ENCODE results near the gene SEL1L.
"Not testable (repeated sequence)": the region's sequence is repeated elsewhere in the genome, so short reads cannot be mapped to it uniquely, and the experiment has no call there.

The SEL1L gene

DNA sequence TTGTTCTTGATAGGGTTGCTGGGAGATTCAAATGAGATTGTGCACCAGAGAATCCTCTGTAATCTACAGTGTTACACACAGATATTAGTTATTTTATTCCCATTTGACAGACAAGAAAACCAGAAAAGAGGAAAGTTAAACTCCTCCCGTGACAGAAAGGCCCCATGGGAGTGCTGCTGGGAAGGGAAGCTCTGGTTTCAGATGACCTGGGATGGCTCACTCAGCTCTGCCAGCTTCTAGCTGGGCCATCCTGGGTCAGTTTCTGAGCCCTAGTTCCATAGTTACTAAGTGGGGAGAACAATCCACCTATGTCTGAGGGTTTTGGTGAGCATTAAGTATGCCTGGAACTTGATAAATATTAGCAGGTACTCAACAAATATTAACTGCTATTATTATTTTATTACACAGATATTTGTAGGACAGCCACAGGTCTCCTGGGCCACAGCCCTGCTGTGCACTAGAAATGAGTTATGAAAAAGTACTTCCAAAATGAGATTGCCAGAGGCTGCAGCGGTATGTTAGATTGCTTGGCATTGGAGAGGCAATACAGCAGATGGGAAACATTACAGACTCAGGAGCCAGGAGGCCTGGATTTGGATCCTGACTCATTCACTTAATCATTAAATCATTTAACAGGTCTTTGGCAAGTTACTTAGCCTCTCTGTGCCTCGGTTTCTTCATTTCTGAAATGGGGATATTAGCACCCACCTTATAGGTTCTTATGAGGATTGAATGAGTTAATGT lies 86.5 kb downstream of the SEL1L start:
- DNase-seq (ENCODE audit: low read depth in 2 of 2), result no peak

DNA sequence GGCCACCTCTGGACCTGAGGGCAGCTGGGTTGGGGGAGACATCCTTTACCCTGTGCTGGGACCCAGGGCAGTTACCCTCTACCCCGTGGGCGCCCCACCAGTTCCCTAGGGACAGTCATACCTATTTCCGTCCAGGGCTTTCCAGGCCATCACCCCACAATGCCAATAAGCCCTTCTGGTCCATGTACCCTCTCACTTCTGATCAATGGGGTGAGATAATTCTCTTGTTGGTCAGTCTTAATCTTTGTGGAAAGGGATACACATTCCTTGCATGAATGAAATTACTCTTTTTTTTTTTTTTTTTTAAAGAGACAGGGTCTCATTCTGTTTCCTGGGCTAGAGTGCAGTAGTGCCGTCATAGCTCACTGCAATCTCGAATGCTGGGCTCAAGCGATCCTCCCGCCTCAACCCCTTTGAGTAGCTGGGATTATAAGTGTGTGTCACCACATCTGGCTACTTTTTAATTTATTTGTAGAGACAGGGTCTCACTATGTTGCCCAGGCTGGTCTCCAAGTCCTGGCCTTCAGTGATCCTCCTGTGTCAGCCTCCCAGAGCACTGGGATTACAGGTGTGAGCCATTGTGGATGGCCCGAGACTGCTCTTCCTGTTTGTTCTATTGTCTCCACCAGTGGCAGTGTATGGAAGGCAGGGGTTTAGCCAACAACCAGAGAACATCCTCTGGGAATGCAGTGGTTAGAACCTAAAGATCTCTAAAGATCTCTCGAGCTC lies 87.2 kb downstream of the SEL1L start:
- no peak for DNase-seq (ENCODE audit: low read depth in 2 of 2)

- DNase-seq (ENCODE audit: low read depth in 2 of 2), result no peak
Measured at GRCh38 chr14:81441626-81442134, 92.0 kb downstream of the SEL1L start.

DNA sequence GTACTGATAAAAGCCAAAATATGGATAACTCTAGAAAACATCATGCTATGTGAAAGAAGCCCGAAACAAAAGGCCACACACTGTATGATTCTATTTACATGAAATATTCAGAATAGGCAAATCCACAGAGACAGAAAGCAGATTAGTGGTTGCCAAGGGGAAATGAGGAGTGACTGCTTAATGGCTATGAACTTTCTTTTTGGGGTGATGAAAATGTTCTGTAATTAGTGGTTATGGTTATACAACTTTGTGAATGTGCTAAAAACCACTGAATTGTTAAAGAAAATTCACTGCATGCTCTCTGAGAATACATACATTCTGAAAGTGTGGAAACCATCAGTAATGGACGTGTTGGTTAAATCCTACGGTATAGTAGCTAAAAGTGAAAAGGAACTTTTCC lies 93.6 kb downstream of the SEL1L start:
- DNase-seq (ENCODE audit: low read depth in 2 of 2), result no peak

GRCh38 chr14:81437244-81437643 lies 96.4 kb downstream of the SEL1L start:
- DNase-seq (ENCODE audit: low read depth in 2 of 2), result no peak

DNA sequence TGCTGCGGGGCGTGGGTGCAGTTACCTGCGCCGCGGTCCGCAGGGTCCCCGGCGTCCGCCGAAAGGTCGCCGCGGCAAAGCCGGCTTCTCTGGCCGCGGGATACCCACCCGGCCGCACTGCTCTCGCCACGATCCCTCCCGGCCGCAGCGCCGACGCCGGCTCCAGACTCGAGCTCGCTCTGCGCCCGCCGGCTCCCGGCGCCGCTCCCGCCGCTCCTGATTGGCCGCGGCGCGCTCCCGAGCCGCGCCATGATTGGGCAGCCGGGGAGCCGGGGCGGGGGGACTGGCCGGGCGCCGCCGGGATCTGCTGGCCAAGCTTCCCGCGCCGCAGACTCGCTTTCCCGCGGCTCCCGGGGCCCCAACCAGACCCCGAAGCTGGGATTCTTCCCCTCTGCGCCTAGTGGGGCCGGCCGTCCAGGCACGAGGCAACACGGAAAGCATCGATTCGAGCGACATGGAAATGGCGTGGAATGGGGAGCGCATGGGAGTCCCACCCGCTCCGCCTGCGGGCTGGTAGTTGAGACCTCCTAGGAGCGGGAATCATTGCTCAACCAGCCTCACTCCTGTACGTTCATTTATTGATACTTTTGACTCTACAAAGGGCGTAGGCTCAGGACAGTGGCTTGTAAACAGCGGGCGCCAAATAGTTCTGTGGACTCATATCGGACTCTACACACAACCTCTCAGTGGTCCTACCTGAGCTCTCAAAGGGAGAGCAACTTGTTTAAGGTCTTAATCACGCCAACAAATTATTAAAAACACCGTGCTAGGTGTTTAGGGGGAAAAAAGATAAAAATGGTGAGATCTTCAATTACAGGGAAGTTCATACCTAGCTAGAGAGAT lies 97.1 kb downstream of the SEL1L start:
- DNase-seq (ENCODE audit: low read depth in 2 of 2), result no peak

- no peak for DNase-seq (ENCODE audit: low read depth in 2 of 2)
Measured at GRCh38 chr14:81435391-81436295, 98.0 kb downstream of the SEL1L start.

DNA sequence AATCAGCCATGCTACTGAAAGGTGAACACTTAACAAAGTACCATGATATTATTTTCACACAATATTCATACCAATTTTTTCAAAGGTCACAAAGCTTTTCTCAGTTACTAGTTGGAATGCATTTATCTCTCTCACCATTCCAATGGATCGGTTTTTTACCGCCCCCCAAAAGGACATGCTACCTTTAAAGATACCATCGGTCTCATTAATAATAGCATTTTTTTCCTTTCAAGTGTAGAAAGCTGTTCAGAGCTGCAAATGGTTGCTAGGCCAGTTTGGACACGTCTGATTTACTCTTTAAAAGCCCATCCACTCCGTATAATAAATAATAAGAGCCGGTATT lies 98.6 kb downstream of the SEL1L start:
- no peak for DNase-seq (ENCODE audit: low read depth in 2 of 2)

- DNase-seq (ENCODE audit: low read depth in 2 of 2), result no peak
Measured at GRCh38 chr14:81434230-81434629, 99.4 kb downstream of the SEL1L start.

DNA sequence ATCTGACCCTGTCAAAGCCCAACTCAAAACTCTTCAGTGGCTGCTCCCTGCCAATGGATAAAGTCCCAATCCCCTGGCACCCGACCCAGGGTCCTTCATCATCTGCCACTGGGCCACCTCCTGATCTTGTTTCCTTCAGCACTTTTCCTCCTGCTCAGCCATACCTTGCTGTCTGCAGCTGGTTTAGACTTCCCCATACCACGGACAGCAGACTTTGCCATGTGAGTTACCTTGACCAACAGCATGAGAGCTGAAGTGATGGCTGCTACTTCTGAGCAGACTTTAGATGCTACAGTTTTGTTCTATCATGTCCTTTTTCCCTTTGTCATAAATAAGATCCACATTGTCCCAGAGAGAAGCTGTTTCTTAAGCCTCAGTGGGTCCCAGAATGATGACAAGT lies 100.3 kb downstream of the SEL1L start:
- no peak for DNase-seq (ENCODE audit: low read depth in 2 of 2)

- DNase-seq (ENCODE audit: low read depth in 2 of 2), result no peak
Measured at GRCh38 chr14:81432219-81432661, 101.4 kb downstream of the SEL1L start.

DNA sequence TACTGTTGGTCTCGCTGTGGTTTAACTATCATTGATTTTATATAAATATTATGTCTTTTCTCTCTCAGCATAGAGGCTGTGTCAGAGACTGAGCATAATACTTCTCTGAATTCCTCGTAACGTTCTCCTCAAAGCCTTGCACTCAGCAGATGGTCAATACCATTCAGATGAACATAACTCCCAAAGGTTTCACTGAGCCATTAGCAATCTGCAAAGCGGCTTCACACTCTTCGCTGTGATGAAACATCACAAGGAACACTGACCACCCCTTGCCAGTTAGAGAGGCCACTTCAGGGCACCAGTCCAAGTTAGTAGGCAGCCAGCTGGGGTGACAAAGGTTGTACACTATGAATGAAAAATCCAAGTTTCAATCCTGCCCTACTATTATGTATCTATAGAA lies 103.4 kb downstream of the SEL1L start:
- DNase-seq (ENCODE audit: low read depth in 2 of 2), result no peak

DNA sequence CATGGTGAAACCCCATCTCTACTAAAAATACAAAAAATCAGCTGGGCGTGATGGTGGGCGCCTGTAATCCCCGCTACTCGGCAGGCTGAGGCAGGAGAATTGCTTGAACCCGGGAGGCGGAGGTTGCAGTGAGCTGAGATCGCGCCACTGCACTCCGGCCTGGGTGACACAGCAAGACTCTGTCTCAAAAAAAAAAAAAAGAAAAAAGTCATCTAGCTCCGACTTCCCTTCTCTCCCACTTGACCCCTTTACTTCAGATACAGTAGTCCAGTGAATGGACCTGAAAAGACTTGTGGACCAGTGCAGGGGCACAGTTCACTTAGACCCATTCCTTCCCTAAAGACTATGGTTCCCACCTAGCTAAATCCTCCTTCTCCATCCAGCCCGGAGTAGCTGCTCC lies 103.9 kb downstream of the SEL1L start:
- not testable (repeated sequence) for DNase-seq (ENCODE audit: low read depth in 2 of 2)

DNA sequence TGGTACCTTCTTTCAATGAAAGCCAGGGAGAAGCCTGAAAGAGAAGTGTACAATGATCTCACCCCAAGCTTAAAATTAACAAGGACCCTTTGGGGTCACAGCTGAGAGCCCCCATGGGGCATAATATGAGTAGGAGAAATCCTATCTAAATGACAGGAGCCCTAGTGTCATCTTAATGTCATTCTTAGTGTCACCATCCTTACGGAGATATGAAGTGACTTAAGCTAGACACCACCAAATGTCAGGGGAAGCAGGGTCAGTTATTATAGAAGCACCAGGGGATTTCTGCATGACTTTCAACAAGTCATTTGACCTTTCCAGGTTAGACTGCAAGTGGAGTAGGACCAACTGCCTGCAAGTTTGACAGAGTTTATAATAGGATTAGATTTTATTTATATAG lies 104.6 kb downstream of the SEL1L start:
- no peak for DNase-seq (ENCODE audit: low read depth in 2 of 2)

GRCh38 chr14:81427348-81428058 lies 106.2 kb downstream of the SEL1L start:
- DNase-seq (ENCODE audit: low read depth in 2 of 2), result no peak

DNA sequence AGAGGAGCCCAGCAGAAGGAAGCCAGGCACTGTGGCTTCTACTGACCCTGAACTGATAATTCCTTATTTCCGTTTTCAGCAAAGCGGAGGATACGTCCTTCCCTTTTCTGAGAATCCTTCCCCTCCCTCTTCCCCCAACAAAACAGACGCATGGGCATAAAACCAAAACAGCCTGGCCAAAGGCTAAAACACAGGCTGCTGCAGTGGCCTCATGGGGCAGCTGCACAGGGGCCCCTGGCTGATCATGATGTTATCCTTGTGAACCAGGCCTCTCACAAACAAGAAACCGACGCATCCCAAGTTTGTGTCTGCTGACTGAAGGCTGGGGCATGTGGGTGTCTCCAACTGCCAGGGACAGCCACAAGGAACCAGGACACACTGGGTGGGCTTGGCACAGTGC lies 110.1 kb downstream of the SEL1L start:
- no peak for DNase-seq (ENCODE audit: low read depth in 2 of 2)

Measured in stimulated activated CD8-positive, alpha-beta memory T cell treated with anti-CD3 and anti-CD28 coated beads, Interleukin-15, amount 100 ng/mL, for 4 hours (primary cell).